OCI-LY3 (cell line): ENCODE results near the gene NKX2-4.

ENCODE experiments used
- H2AFZ ChIP-seq: fragments of 200-600, 300-600 bp; shearing (Covaris generic); 2 replicates; pipeline ENCODE4 v1.6.0; 2014; ENCODE audit warnings: antibody characterized with exemption, low read depth, low read length
- H3K27ac ChIP-seq: fragments of 200-600, 300-600 bp; sonication (generic); 2 replicates; pipeline ENCODE4 v1.5.1; 2014; ENCODE audit warnings: mild to moderate bottlenecking, low read length, moderate library complexity, mixed read lengths
- H3K27me3 ChIP-seq: fragments of 200-600, 300-600 bp; sonication (generic); 2 replicates; pipeline ENCODE4 v1.6.1; 2014; ENCODE audit warnings: low read depth, low read length, mixed read lengths
- H3K36me3 ChIP-seq: fragments of 200-600, 300-600 bp; sonication (generic); replicated peaks from 2 replicates; pipeline ENCODE3; 2014; ENCODE audit warnings: low read depth, low read length, mixed read lengths
- H3K4me1 ChIP-seq: fragments of 300-600, 200-600 bp; sonication (generic); 2 replicates; pipeline ENCODE4 v1.6.1; 2014; ENCODE audit warnings: low read length, mixed read lengths
- H3K4me2 ChIP-seq: fragments of 200-600, 300-600 bp; sonication (generic); 2 replicates; pipeline ENCODE4 v1.6.1; 2014; ENCODE audit warnings: low read length, mixed read lengths
- H3K4me3 ChIP-seq: fragments of 300-600, 200-600 bp; sonication (generic); 2 replicates; pipeline ENCODE4 v1.5.1; 2014; ENCODE audit warnings: antibody characterized with exemption, mild to moderate bottlenecking, low read length, moderate library complexity
- H3K79me2 ChIP-seq: fragments of 300-600, 200-600 bp; shearing (Covaris generic); 2 replicates; pipeline ENCODE4 v1.6.1; 2014; ENCODE audit warnings: mild to moderate bottlenecking, low read length, mixed read lengths
- H3K9ac ChIP-seq: fragments of 300-600, 200-600 bp; shearing (Covaris generic); 2 replicates; pipeline ENCODE4 v1.6.0; 2014; ENCODE audit warnings: mild to moderate bottlenecking, low read length, moderate library complexity
- H3K9me3 ChIP-seq: fragments of 200-600, 300-600 bp; shearing (Covaris generic); 2 replicates; pipeline ENCODE4 v1.6.1; 2014; ENCODE audit warnings: low read length, mixed read lengths; ENCODE audit not compliant: insufficient read depth
- H4K20me1 ChIP-seq: fragments of 200-600, 300-600 bp; sonication (generic); 2 replicates; pipeline ENCODE4 v1.6.1; 2016; ENCODE audit warnings: low read length, mixed read lengths; ENCODE audit not compliant: insufficient read depth
- EZH2phosphoT487 ChIP-seq: fragments of 200-600 bp; shearing (Covaris generic); IDR thresholded peaks from 2 replicates; pipeline ENCODE4 v1.6.1; 2018; ENCODE audit warnings: antibody characterized with exemption, mixed run types, low read depth
- TF ChIP-seq, protein P1 (sequence below): fragments of 200-600, 300-600 bp; sonication (generic); IDR thresholded peaks from 2 replicates; pipeline ENCODE4 v1.5.1; 2014; ENCODE audit warnings: antibody characterized with exemption, low read length, low read depth

NKX2-4 gene

DNA sequence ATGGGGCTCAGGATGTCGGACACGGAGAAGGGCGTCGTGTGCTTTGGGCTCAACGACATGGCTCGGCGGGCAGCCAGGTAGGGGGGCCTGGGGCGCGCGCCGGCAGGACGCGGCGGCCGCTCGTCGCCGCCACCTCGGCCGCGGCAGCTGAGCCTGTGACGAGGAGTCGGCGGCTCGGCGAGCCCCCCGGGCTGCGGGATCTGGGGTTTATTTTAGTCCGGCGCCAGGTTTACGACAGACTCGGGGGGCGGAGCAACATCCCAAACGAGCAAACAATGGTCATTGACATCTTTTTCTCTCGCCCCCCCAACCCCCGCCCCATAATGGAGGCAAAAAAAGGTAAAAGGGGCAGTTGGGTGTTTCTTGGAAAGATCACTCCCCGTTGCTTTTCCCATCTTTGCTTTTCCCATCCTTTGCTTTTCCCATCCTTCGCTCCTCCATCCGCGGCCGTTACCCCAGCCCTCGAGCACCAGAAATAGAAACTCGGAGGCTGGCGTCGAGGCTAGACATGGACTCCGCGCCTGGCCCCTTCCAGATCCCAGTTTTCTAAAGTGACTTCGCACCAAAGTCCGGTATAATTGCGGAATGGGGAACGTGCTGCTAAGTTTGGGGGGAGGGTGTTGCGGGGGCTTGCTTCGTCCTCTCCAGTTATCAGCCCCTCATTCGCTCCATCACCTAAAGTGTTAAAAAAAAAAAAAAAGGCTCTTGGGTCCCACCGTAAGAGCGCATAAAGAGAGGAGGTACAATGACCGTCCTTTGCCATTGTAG lies at the start of gene NKX2-4:
Gene NKX2-4, minus strand, starts transcription at position 186 of the 768 bp plus-strand sequence. Its CDS starts 127 bp downstream, at position 59.
- Histone ChIP-seq H2AFZ (no peak within 1 kb of the TSS), H3K36me3 (no peaks in the 10 kb centered on the region), H3K4me3 (no peak within 1 kb of the TSS), H3K79me2 (no peaks in the 10 kb centered on the region), H3K4me1 (no peaks in the 10 kb centered on the region), H4K20me1 (no peaks in the 10 kb centered on the region), H3K9ac (no peak within 1 kb of the TSS), H3K27ac (no peak within 1 kb of the TSS), H3K9me3 (no peaks in the 10 kb centered on the region), H3K27me3 (peaks cover 35% of the 10 kb centered on the region), H3K4me2 (no peak within 1 kb of the TSS)
- TF ChIP-seq, protein P1, sequence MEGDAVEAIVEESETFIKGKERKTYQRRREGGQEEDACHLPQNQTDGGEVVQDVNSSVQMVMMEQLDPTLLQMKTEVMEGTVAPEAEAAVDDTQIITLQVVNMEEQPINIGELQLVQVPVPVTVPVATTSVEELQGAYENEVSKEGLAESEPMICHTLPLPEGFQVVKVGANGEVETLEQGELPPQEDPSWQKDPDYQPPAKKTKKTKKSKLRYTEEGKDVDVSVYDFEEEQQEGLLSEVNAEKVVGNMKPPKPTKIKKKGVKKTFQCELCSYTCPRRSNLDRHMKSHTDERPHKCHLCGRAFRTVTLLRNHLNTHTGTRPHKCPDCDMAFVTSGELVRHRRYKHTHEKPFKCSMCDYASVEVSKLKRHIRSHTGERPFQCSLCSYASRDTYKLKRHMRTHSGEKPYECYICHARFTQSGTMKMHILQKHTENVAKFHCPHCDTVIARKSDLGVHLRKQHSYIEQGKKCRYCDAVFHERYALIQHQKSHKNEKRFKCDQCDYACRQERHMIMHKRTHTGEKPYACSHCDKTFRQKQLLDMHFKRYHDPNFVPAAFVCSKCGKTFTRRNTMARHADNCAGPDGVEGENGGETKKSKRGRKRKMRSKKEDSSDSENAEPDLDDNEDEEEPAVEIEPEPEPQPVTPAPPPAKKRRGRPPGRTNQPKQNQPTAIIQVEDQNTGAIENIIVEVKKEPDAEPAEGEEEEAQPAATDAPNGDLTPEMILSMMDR, result no peak
- no peak for TF ChIP-seq EZH2phosphoT487

DNA sequence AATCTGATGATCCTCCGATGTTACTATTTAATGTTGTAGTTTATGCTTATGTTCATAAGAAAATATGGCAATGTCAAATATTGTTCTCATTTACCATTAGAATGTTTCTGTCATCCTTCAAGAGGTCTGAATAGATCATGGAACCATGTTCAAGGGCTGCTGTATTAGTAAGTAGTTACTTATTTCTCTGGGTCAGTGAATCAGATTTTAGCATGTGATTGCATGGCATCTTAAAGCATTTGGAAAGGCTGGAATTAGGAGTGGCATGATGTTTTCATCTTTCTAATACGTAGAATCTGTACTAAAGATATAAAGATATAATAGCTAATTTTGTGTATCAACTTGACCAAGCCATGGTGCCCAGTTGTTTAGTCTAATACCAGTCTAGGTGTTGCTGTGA lies 40.5 kb upstream of the NKX2-4 start:
- H2AFZ ChIP-seq, result no peak overlapping the region
- no peak overlapping the region for H3K9ac ChIP-seq
- no peak overlapping the region for H3K4me2 ChIP-seq
- H3K79me2 ChIP-seq, result no peaks in the 10 kb centered on the region
- H3K27ac ChIP-seq, result no peak overlapping the region
- no peaks in the 10 kb centered on the region for H4K20me1 ChIP-seq
- peaks cover 3% of the 10 kb centered on the region; the same call in 1 of the 2 replicates for H3K4me1 ChIP-seq
- no peaks in the 10 kb centered on the region for H3K9me3 ChIP-seq
- H3K27me3 ChIP-seq, result peaks cover 45% of the 10 kb centered on the region
- TF ChIP-seq, protein P1, result no peak
- TF ChIP-seq EZH2phosphoT487, result no peak
- H3K4me3 ChIP-seq, result no peak overlapping the region
- H3K36me3 ChIP-seq, result no peaks in the 10 kb centered on the region

- Histone ChIP-seq H3K4me2 (no peak overlapping the region), H3K9me3 (no peaks in the 10 kb centered on the region), H2AFZ (no peak overlapping the region), H3K79me2 (no peaks in the 10 kb centered on the region), H3K36me3 (no peaks in the 10 kb centered on the region), H3K9ac (no peak overlapping the region), H4K20me1 (no peaks in the 10 kb centered on the region), H3K4me3 (no peak overlapping the region), H3K27me3 (peaks cover 42% of the 10 kb centered on the region), H3K4me1 (peaks cover 3% of the 10 kb centered on the region; the same call in 1 of the 2 replicates), H3K27ac (no peak overlapping the region)
- no peak for TF ChIP-seq EZH2phosphoT487
- TF ChIP-seq, protein P1, result no peak
Observed at GRCh38 chr20:21437248-21437647, 39.9 kb upstream of the NKX2-4 start.

DNA sequence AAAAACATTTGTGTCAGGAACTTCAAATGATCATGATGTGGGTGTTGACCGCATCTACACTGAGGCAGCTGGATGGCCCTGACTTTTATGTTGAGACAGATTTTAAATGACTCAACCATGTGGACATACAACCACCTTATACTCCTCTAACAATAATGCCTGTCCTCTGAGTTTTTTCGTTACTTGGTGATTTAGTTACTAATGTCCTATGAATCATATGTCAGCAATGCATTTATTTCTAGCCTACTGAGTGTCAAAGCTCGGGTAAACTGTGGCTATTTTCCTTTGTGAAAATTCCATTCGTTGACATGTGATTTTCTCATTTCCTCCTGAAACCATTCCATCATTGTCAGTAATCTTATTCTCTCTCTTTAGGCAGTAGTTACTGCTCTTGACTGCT lies 38.9 kb upstream of the NKX2-4 start:
- Histone ChIP-seq H2AFZ (no peak overlapping the region), H3K4me3 (no peak overlapping the region), H3K4me2 (no peak overlapping the region), H3K27ac (no peak overlapping the region), H4K20me1 (no peaks in the 10 kb centered on the region), H3K79me2 (no peaks in the 10 kb centered on the region), H3K36me3 (no peaks in the 10 kb centered on the region), H3K4me1 (peaks cover 3% of the 10 kb centered on the region; the same call in 1 of the 2 replicates), H3K27me3 (peaks cover 36% of the 10 kb centered on the region), H3K9me3 (no peaks in the 10 kb centered on the region), H3K9ac (no peak overlapping the region)
- no peak for TF ChIP-seq EZH2phosphoT487
- TF ChIP-seq, protein P1, result no peak
